ENCODE results near the gene CTCF. TPM values are rescaled to one million over a fixed set of nuclear protein-coding genes. Genes with fewer than 3 reads are reported as not detected.
A peak's percentile ranks its signal among the peaks of the same experiment; 100 is the strongest.

The CTCF gene
- total RNA-seq, 1 donor from 2014 or later, result 40.0 TPM

- DNase-seq, result no peak
Observed at GRCh38 chr16:67665598-67665997, 103.3 kb downstream of the CTCF start.

- no peak for DNase-seq
Observed at GRCh38 chr16:67666032-67666551, 103.8 kb downstream of the CTCF start.

- DNase-seq, result peak; percentile 87
Observed at GRCh38 chr16:67666559-67667452, 104.5 kb downstream of the CTCF start, which contains the start of the genes C16orf86 and ENKD1. Gene C16orf86 (plus strand): TSS chr16:67666814. CDS start chr16:67666971, 157 bp downstream. Gene ENKD1 (minus strand): TSS chr16:67666750. CDS start chr16:67666442, 308 bp downstream.

- DNase-seq, result no peak
Observed at GRCh38 chr16:67667453-67667816, 105.1 kb downstream of the CTCF start.

- peak; percentile 95 for DNase-seq
Observed at GRCh38 chr16:67667817-67668494, 105.6 kb downstream of the CTCF start.

GRCh38 chr16:67668495-67669157 is 106.3 kb downstream of the CTCF start:
- no peak for DNase-seq

- no peak for DNase-seq
Observed at GRCh38 chr16:67669499-67670101, 107.3 kb downstream of the CTCF start.

GRCh38 chr16:67672306-67672705 is 110.0 kb downstream of the CTCF start:
- no peak for DNase-seq

- DNase-seq, result peak; percentile 59
Observed at GRCh38 chr16:67672739-67673662, 110.7 kb downstream of the CTCF start.

GRCh38 chr16:67673712-67674580 is 111.6 kb downstream of the CTCF start:
- DNase-seq, result peak; percentile 35

- DNase-seq, result no peak
Observed at GRCh38 chr16:67674851-67675578, 112.7 kb downstream of the CTCF start.

- no peak for DNase-seq
Observed at GRCh38 chr16:67675579-67675935, 113.2 kb downstream of the CTCF start.

GRCh38 chr16:67675999-67676398 is 113.7 kb downstream of the CTCF start:
- DNase-seq, result no peak

- no peak for DNase-seq
Observed at GRCh38 chr16:67676516-67676915, 114.2 kb downstream of the CTCF start.

GRCh38 chr16:67676939-67677338 is 114.6 kb downstream of the CTCF start:
- DNase-seq, result no peak

- DNase-seq, result no peak
Observed at GRCh38 chr16:67677712-67678111, 115.4 kb downstream of the CTCF start.

GRCh38 chr16:67678354-67679023 is 116.2 kb downstream of the CTCF start:
- DNase-seq, result no peak

All from tongue (tissue), 2 donors.